H9 (cell line): Measurements from ENCODE around the gene ETFBKMT. TPM values are rescaled to one million over a fixed set of nuclear protein-coding genes. Genes with fewer than 3 reads are reported as not detected.

ENCODE experiments used
- DNase-seq: peaks from one replicate; pipeline ENCODE4 v3.0.0-alpha.2; 2017
- H2AFZ ChIP-seq: one replicate; pipeline ENCODE4 v1.6.1; 2013; ENCODE audit warnings: mild to moderate bottlenecking, low read length, control low read depth, moderate library complexity
- H2AK5ac ChIP-seq: 2 replicates; pipeline ENCODE4 v1.6.1; 2013; ENCODE audit warnings: low read length, control low read depth, mixed read lengths; ENCODE audit not compliant: insufficient read length
- H2BK120ac ChIP-seq: one replicate; pipeline ENCODE4 v1.6.1; 2013; ENCODE audit warnings: low read depth, mild to moderate bottlenecking, low read length, control low read depth, inconsistent platforms; ENCODE audit not compliant: poor library complexity, severe bottlenecking
- H2BK12ac ChIP-seq: 2 replicates; pipeline ENCODE4 v1.6.1; 2013; ENCODE audit warnings: low read length, control low read depth, mixed read lengths, low read depth; ENCODE audit not compliant: insufficient read length
- H2BK15ac ChIP-seq: 2 replicates; pipeline ENCODE4 v1.6.1; 2013; ENCODE audit warnings: low read depth, low read length, control low read depth
- H2BK20ac ChIP-seq: one replicate; pipeline ENCODE4 v1.6.1; 2013; ENCODE audit warnings: low read depth, mild to moderate bottlenecking, low read length, control low read depth, inconsistent platforms; ENCODE audit not compliant: poor library complexity, severe bottlenecking
- H2BK5ac ChIP-seq: 2 replicates; pipeline ENCODE4 v1.6.1; 2013; ENCODE audit warnings: low read length, control low read depth, mixed read lengths; ENCODE audit not compliant: insufficient read length
- H3K14ac ChIP-seq: 2 replicates; pipeline ENCODE4 v1.6.1; 2013; ENCODE audit warnings: low read length, control low read depth; ENCODE audit not compliant: insufficient read depth
- H3K18ac ChIP-seq: 2 replicates; pipeline ENCODE4 v1.6.1; 2013; ENCODE audit warnings: low read depth, mild to moderate bottlenecking, mixed read lengths, low read length, control low read depth; ENCODE audit not compliant: insufficient read length
- H3K23ac ChIP-seq: 2 replicates; pipeline ENCODE4 v1.6.1; 2013; ENCODE audit warnings: low read length, control low read depth, mixed read lengths, low read depth; ENCODE audit not compliant: insufficient read length
- H3K23me2 ChIP-seq: 2 replicates; pipeline ENCODE4 v1.6.1; 2013; ENCODE audit warnings: low read depth, mild to moderate bottlenecking, mixed read lengths, low read length, control low read depth; ENCODE audit not compliant: insufficient read length, poor library complexity, severe bottlenecking
- H3K27ac ChIP-seq: 2 replicates; pipeline ENCODE4 v1.5.1; 2013; ENCODE audit warnings: low read length, control low read depth, mixed read lengths, low read depth; ENCODE audit not compliant: insufficient read length
- H3K27me3 ChIP-seq: 2 replicates; pipeline ENCODE4 v1.6.1; 2013; ENCODE audit warnings: low read length, control low read depth, inconsistent platforms; ENCODE audit not compliant: insufficient read depth
- H3K4ac ChIP-seq: 2 replicates; pipeline ENCODE4 v1.6.1; 2013; ENCODE audit warnings: low read depth, mild to moderate bottlenecking, control low read depth, inconsistent platforms, low read length, moderate library complexity
- H3K4me1 ChIP-seq: 2 replicates; pipeline ENCODE4 v1.6.1; 2013; ENCODE audit warnings: low read length, control low read depth, inconsistent platforms; ENCODE audit not compliant: insufficient read depth
- H3K4me2 ChIP-seq: 2 replicates; pipeline ENCODE4 v1.6.1; 2013; ENCODE audit warnings: low read length, control low read depth, mixed read lengths; ENCODE audit not compliant: insufficient read length, insufficient read depth
- H3K56ac ChIP-seq: 2 replicates; pipeline ENCODE4 v1.6.1; 2013; ENCODE audit warnings: low read depth, mild to moderate bottlenecking, mixed read lengths, low read length, control low read depth; ENCODE audit not compliant: insufficient read length
- H3K79me1 ChIP-seq: 2 replicates; pipeline ENCODE4 v1.6.1; 2013; ENCODE audit warnings: low read depth, mild to moderate bottlenecking, moderate library complexity, low read length, control low read depth, inconsistent platforms; ENCODE audit not compliant: insufficient read depth, poor library complexity, severe bottlenecking
- H3K79me2 ChIP-seq: 2 replicates; pipeline ENCODE4 v1.6.1; 2013; ENCODE audit warnings: low read length, control low read depth, inconsistent platforms; ENCODE audit not compliant: insufficient read depth
- H3K9ac ChIP-seq: 2 replicates; pipeline ENCODE4 v1.6.1; 2013; ENCODE audit warnings: low read length, control low read depth, mixed read lengths; ENCODE audit not compliant: insufficient read length; ENCODE audit errors: extremely low read depth
- H3K9me3 ChIP-seq: one replicate; pipeline ENCODE4 v1.6.1; 2013; ENCODE audit warnings: low read depth, low read length, inconsistent platforms; ENCODE audit not compliant: control insufficient read depth
- H3T11ph ChIP-seq: one replicate; pipeline ENCODE4 v1.6.1; 2013; ENCODE audit warnings: mild to moderate bottlenecking, low read length, control low read depth, inconsistent platforms
- H4K20me1 ChIP-seq: one replicate; pipeline ENCODE4 v1.6.1; 2013; ENCODE audit not compliant: control insufficient read depth, insufficient read length, insufficient read depth
- H4K5ac ChIP-seq: 2 replicates; pipeline ENCODE4 v1.6.1; 2013; ENCODE audit warnings: low read depth, mild to moderate bottlenecking, mixed read lengths, low read length, control low read depth; ENCODE audit not compliant: insufficient read length
- H4K8ac ChIP-seq: replicated peaks from 2 replicates; pipeline ENCODE4 v1.6.1; 2013; ENCODE audit warnings: low read length, control low read depth, mixed read lengths, low read depth; ENCODE audit not compliant: insufficient read length
- H4K91ac ChIP-seq: 2 replicates; pipeline ENCODE4 v1.6.1; 2013; ENCODE audit warnings: low read depth, mild to moderate bottlenecking, moderate library complexity, mixed read lengths, low read length, control low read depth; ENCODE audit not compliant: insufficient read length
- H3K27ac Mint-ChIP-seq, 3 experiments: 2 replicates in 2 of 3; 3 replicates in 1 of 3; pipeline ENCODE4 v1.8.0; 2020 to 2021; ENCODE audit warnings: mixed read lengths in 3 of 3, mild to moderate bottlenecking in 1 of 3, moderate library complexity in 1 of 3
- H3K27me3 Mint-ChIP-seq: 2 replicates; pipeline ENCODE4 v1.8.0; 2021; ENCODE audit warnings: low read depth, mild to moderate bottlenecking, moderate library complexity, mixed read lengths
- H3K36me3 Mint-ChIP-seq, 3 experiments: 2 replicates in 2 of 3; 3 replicates in 1 of 3; pipeline ENCODE4 v1.8.0; 2020 to 2021; ENCODE audit warnings: low read depth in 3 of 3, mixed read lengths in 3 of 3; ENCODE audit not compliant: insufficient read depth in 1 of 3
- H3K4me1 Mint-ChIP-seq, 2 experiments: 2 replicates each; pipeline ENCODE4 v1.8.0; 2020; ENCODE audit warnings: mixed read lengths in 2 of 2
- H3K4me3 Mint-ChIP-seq, 2 experiments: 2 replicates in 1 of 2; 3 replicates in 1 of 2; pipeline ENCODE4 v1.8.0; 2020 to 2021; ENCODE audit warnings: mild to moderate bottlenecking in 2 of 2, mixed read lengths in 2 of 2, moderate library complexity in 1 of 2
- H3K9me3 Mint-ChIP-seq, 2 experiments: 2 replicates in 1 of 2; 3 replicates in 1 of 2; pipeline ENCODE4 v1.8.0; 2020; ENCODE audit warnings: mild to moderate bottlenecking in 2 of 2, mixed read lengths in 2 of 2, moderate library complexity in 1 of 2
- CTCF ChIP-seq: fragments of 200-600 bp; sonication (generic); conservative IDR thresholded peaks from 3 replicates; pipeline ENCODE4 v1.8.0; 2021; ENCODE audit warnings: antibody characterized with exemption, mild to moderate bottlenecking
- WGBS: extraction: QIAGEN DNeasy Blood & Tissue Kit; methylation state at CpG from one replicate; pipeline ENCODE4 v1.1.7; 2013; ENCODE audit warnings: missing lambda C conversion rate, low lambda C conversion rate, mixed read lengths; ENCODE audit not compliant: insufficient read length; ENCODE audit errors: extremely low coverage; 5-methylcytosine and 5-hydroxymethylcytosine counted together
- total RNA-seq: library from RNA; stranded (reverse); gene quantifications from 2 replicates; pipeline ENCODE4 v1.2.1, GENCODE V29; 2021

ETFBKMT gene
- total RNA-seq, 1 experiment from 2014 or later = 0.81 TPM

DNA sequence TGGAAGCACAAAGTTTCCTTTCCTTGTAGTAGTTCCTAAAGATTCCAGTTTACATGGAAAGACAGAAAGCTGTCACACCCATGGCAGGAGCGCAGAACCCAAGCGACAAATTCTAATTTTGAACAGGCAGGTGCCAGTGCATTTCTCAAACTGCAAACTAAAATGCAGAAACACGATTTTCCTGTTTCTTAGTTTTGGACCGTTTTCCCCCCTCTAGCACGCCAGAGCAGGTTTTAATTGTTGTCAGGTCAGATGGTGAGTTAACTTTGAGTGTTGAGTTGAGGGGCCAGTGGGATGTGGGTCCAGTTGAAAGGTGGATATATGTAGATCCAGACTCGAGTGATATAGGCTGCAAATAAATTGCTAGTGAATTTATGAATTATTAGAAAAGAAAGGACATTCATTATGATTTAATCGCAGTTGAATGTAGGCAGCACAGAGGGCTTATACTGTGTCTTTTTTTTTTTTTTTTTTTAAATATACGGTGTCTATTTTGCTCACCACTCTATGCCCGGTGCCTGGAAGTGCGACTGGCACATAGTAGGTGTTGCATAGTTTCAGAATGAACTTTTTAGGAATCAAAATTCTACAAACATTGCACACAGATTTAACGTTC is 909 bp upstream of the ETFBKMT start:
- H2BK12ac ChIP-seq = no peak overlapping the region
- H4K20me1 ChIP-seq = no peaks in the 10 kb centered on the region
- no peak overlapping the region for H3K23ac ChIP-seq
- H3T11ph ChIP-seq = no peak overlapping the region
- H2BK120ac ChIP-seq = no peak overlapping the region
- H4K5ac ChIP-seq = no peak overlapping the region
- DNase-seq = no peak
- no peaks in the 10 kb centered on the region for H3K4me1 ChIP-seq
- H3K27ac ChIP-seq = no peak overlapping the region
- H4K8ac ChIP-seq = no peak overlapping the region
- H2BK5ac ChIP-seq = no peak overlapping the region
- peak overlapping the region; percentile 69 for H3K9ac ChIP-seq
- peak overlapping the region; percentile 95 to 97 for H3K4me3 Mint-ChIP-seq
- H3K23me2 ChIP-seq = peaks cover 3% of the 10 kb centered on the region
- no peaks in the 10 kb centered on the region for H3K27me3 Mint-ChIP-seq
- peak overlapping the region; percentile 1 to 63 (median 16); a peak in 5 of 7 replicates for H3K27ac Mint-ChIP-seq
- H3K18ac ChIP-seq = no peak overlapping the region
- H4K91ac ChIP-seq = no peak overlapping the region
- H2AK5ac ChIP-seq = no peak overlapping the region
- H3K14ac ChIP-seq = no peak overlapping the region
- H3K4me2 ChIP-seq = peak overlapping the region; percentile 83
- no peak for TF ChIP-seq CTCF
- no CpG with 5 or more reads among the region's 11 CpGs for WGBS
- H3K56ac ChIP-seq = no peak overlapping the region
- H3K79me1 ChIP-seq = no peaks in the 10 kb centered on the region
- H3K36me3 Mint-ChIP-seq = no peaks in the 10 kb centered on the region
- peaks cover 9 to 10% of the 10 kb centered on the region in 2 experiments for H3K4me1 Mint-ChIP-seq
- no peaks in the 10 kb centered on the region for H3K9me3 ChIP-seq
- H3K4ac ChIP-seq = no peak overlapping the region
- no peaks in the 10 kb centered on the region for H3K27me3 ChIP-seq
- no peaks in the 10 kb centered on the region for H3K9me3 Mint-ChIP-seq
- no peak overlapping the region for H2BK15ac ChIP-seq
- peak overlapping the region; percentile 67 for H2AFZ ChIP-seq
- H3K79me2 ChIP-seq = no peaks in the 10 kb centered on the region
- no peak overlapping the region for H2BK20ac ChIP-seq
